ENCODE measurements around the gene AREL1. TPM values are rescaled to one million over a fixed set of nuclear protein-coding genes. Genes with fewer than 3 reads are reported as not detected.

Gene AREL1
- total RNA-seq, 2 donors from 2014 or later = 14.8 to 51.2 TPM

GRCh38 chr14:74710480-74710879, 2.4 kb downstream of the AREL1 start:
- TF ChIP-seq POLR2AphosphoS5 (IDR thresholded peaks at IDR 0.05) (no peak), POLR2A (IDR thresholded peaks at IDR 0.05) (no peak), CTCF (IDR thresholded peaks at IDR 0.05) (no peak)
- peaks cover 4% of the 10 kb centered on the region for H3K4me1 ChIP-seq (replicated peaks)
- no peaks in the 10 kb centered on the region for H3K27me3 ChIP-seq (replicated peaks; ENCODE audit: insufficient read depth)
- no peak for DNase-seq (ENCODE audit: low spot score)
- no peaks in the 10 kb centered on the region for H3K36me3 ChIP-seq
- intact Hi-C loops (cut with DNase I) = loop anchor here (5.0 to 10.0 kb wide), 2 partner anchors 54 to 98 kb away; partner anchors contain the start of genes LTBP2 and YLPM1
- H3K27ac ChIP-seq = no peak overlapping the region
- 91% methylated on average over 1 of the region's 1 CpG for WGBS
- H3K4me3 ChIP-seq = no peak overlapping the region
- no peaks in the 10 kb centered on the region for H3K9me3 ChIP-seq

GRCh38 chr14:74705613-74706500, 7.0 kb downstream of the AREL1 start:
- Histone ChIP-seq H3K36me3 (no peaks in the 10 kb centered on the region), H3K4me3 (no peak overlapping the region), H3K9me3 (no peaks in the 10 kb centered on the region), H3K4me1 (replicated peaks) (no peaks in the 10 kb centered on the region), H3K27me3 (replicated peaks; ENCODE audit: insufficient read depth) (no peaks in the 10 kb centered on the region), H3K27ac (peak overlapping the region; percentile 27 to 63)
- intact Hi-C loops (cut with DNase I) = no loop called here
- 32% methylated on average over 5 of the region's 5 CpGs for WGBS
- no peak for TF ChIP-seq POLR2A (IDR thresholded peaks at IDR 0.05)
- peak; percentile 43 for DNase-seq (ENCODE audit: low spot score)

GRCh38 chr14:74704656-74705055, 8.2 kb downstream of the AREL1 start:
- TF ChIP-seq CTCF (IDR thresholded peaks at IDR 0.05) (no peak), POLR2A (IDR thresholded peaks at IDR 0.05) (no peak), POLR2AphosphoS5 (IDR thresholded peaks at IDR 0.05) (no peak)
- H3K9me3 ChIP-seq = no peaks in the 10 kb centered on the region
- no peaks in the 10 kb centered on the region for H3K36me3 ChIP-seq
- no peaks in the 10 kb centered on the region for H3K27me3 ChIP-seq (replicated peaks; ENCODE audit: insufficient read depth)
- DNase-seq (ENCODE audit: low spot score) = no peak
- intact Hi-C loops (cut with DNase I) = no loop called here
- WGBS = 34% methylated on average over 2 of the region's 2 CpGs
- no peaks in the 10 kb centered on the region for H3K4me1 ChIP-seq (replicated peaks)
- peak overlapping the region; percentile 3 to 63 for H3K27ac ChIP-seq
- H3K4me3 ChIP-seq = no peak overlapping the region

- no peaks in the 10 kb centered on the region for H3K4me1 ChIP-seq (replicated peaks)
- H3K36me3 ChIP-seq = no peaks in the 10 kb centered on the region
- H3K9me3 ChIP-seq = no peaks in the 10 kb centered on the region
- TF ChIP-seq CTCF (IDR thresholded peaks at IDR 0.05) (no peak), POLR2AphosphoS5 (IDR thresholded peaks at IDR 0.05) (no peak), POLR2A (IDR thresholded peaks at IDR 0.05) (no peak)
- H3K4me3 ChIP-seq = no peak overlapping the region
- H3K27ac ChIP-seq = no peak overlapping the region
- no peaks in the 10 kb centered on the region for H3K27me3 ChIP-seq (replicated peaks; ENCODE audit: insufficient read depth)
- intact Hi-C loops (cut with DNase I) = no loop called here
- DNase-seq (ENCODE audit: low spot score) = no peak
- WGBS = 95% methylated on average over 3 of the region's 3 CpGs
Observed at GRCh38 chr14:74703043-74703442, 9.8 kb downstream of the AREL1 start.

GRCh38 chr14:74702293-74702692, 10.6 kb downstream of the AREL1 start:
- no peaks in the 10 kb centered on the region for H3K27me3 ChIP-seq (replicated peaks; ENCODE audit: insufficient read depth)
- DNase-seq (ENCODE audit: low spot score) = no peak
- intact Hi-C loops (cut with DNase I) = no loop called here
- H3K9me3 ChIP-seq = no peaks in the 10 kb centered on the region
- no peaks in the 10 kb centered on the region for H3K4me1 ChIP-seq (replicated peaks)
- no peak overlapping the region for H3K4me3 ChIP-seq
- 88% methylated on average over 2 of the region's 2 CpGs for WGBS
- TF ChIP-seq POLR2AphosphoS5 (IDR thresholded peaks at IDR 0.05) (no peak), POLR2A (IDR thresholded peaks at IDR 0.05) (no peak), CTCF (IDR thresholded peaks at IDR 0.05) (no peak)
- no peaks in the 10 kb centered on the region for H3K36me3 ChIP-seq
- no peak overlapping the region for H3K27ac ChIP-seq

All from prostate gland (tissue), 2 donors.